HG02852 (cell line): ENCODE measurements around the gene FARS2.
A peak's percentile ranks its signal among the peaks of the same experiment; 100 is the strongest.
"Not testable (repeated sequence)": the region's sequence is repeated elsewhere in the genome, so short reads cannot be mapped to it uniquely, and the experiment has no call there.

ENCODE experiments used
- ATAC-seq: cut with Tn5 transposase; IDR thresholded peaks from one replicate; pipeline ENCODE4 v1.9.1; 2021; ENCODE audit warnings: mild to moderate bottlenecking, moderate library complexity; ENCODE audit not compliant: unreplicated experiment

Gene FARS2

GRCh38 chr6:5656226-5656625 is 394.9 kb downstream of the FARS2 start:
- ATAC-seq: no peak

GRCh38 chr6:5656695-5657094 is 395.4 kb downstream of the FARS2 start:
- not testable (repeated sequence) for ATAC-seq

- ATAC-seq: no peak
Measured at GRCh38 chr6:5657684-5658430, 396.5 kb downstream of the FARS2 start.

GRCh38 chr6:5659467-5659866 is 398.2 kb downstream of the FARS2 start:
- no peak for ATAC-seq

- no peak for ATAC-seq
Measured at GRCh38 chr6:5660772-5661171, 399.5 kb downstream of the FARS2 start.

- ATAC-seq: no peak
Measured at GRCh38 chr6:5662797-5663196, 401.5 kb downstream of the FARS2 start.

- no peak for ATAC-seq
Measured at GRCh38 chr6:5663259-5663658, 401.9 kb downstream of the FARS2 start.

- ATAC-seq: no peak
Measured at GRCh38 chr6:5663739-5664138, 402.4 kb downstream of the FARS2 start.

- no peak for ATAC-seq
Measured at GRCh38 chr6:5664149-5664548, 402.8 kb downstream of the FARS2 start.

GRCh38 chr6:5665173-5665572 is 403.9 kb downstream of the FARS2 start:
- ATAC-seq: no peak

- no peak for ATAC-seq
Measured at GRCh38 chr6:5665667-5666066, 404.4 kb downstream of the FARS2 start.

GRCh38 chr6:5666695-5667094 is 405.4 kb downstream of the FARS2 start:
- ATAC-seq: no peak

GRCh38 chr6:5667737-5668136 is 406.4 kb downstream of the FARS2 start:
- no peak for ATAC-seq

GRCh38 chr6:5670381-5670780 is 409.1 kb downstream of the FARS2 start:
- ATAC-seq: no peak

GRCh38 chr6:5670811-5671561 is 409.7 kb downstream of the FARS2 start:
- peak; percentile 55 for ATAC-seq

GRCh38 chr6:5671601-5672559 is 410.6 kb downstream of the FARS2 start:
- ATAC-seq: no peak

GRCh38 chr6:5672581-5673011 is 411.3 kb downstream of the FARS2 start:
- ATAC-seq: no peak

GRCh38 chr6:5673019-5673790 is 411.9 kb downstream of the FARS2 start:
- ATAC-seq: no peak

GRCh38 chr6:5674141-5674540 is 412.8 kb downstream of the FARS2 start:
- no peak for ATAC-seq

- ATAC-seq: no peak
Measured at GRCh38 chr6:5674721-5675120, 413.4 kb downstream of the FARS2 start.
